OCI-LY7 (cell line): ENCODE results near the gene SLAIN2. TPM values are rescaled to one million over a fixed set of nuclear protein-coding genes. Genes with fewer than 3 reads are reported as not detected.
"Not testable (repeated sequence)": the region's sequence is repeated elsewhere in the genome, so short reads cannot be mapped to it uniquely, and the experiment has no call there.

Experiments used
- BruUV-seq: library from RNA; stranded (reverse); fragments of 400-500 nt; replicated peaks from 2 replicates; lab custom pipeline; 2021; lab: Mats Ljungman, UMichigan
- CTCF ChIA-PET: fragments of 300-600 bp; sonication (Branson Sonifier 250); formaldehyde crosslinking; loops from one replicate; lab custom pipeline; 2022; ENCODE audit warnings: antibody characterized with exemption; ENCODE audit not compliant: unreplicated experiment; lab: Charles Lee
- POLR2A ChIA-PET: fragments of 300-600 bp; sonication (Branson Sonifier 250); formaldehyde crosslinking; loops from one replicate; lab custom pipeline; 2022; ENCODE audit warnings: antibody characterized with exemption; lab: Charles Lee
- DNase-seq: peaks from one replicate; pipeline ENCODE4 v3.0.0-alpha.2; 2015; ENCODE audit warnings: low spot score
- H2AFZ ChIP-seq: fragments of 200-600 bp; sonication (generic), shearing (Covaris generic); 2 replicates; pipeline ENCODE4 v1.6.1; 2014; ENCODE audit warnings: mild to moderate bottlenecking, antibody characterized with exemption, low read length, moderate library complexity
- H3K27ac ChIP-seq: fragments of 200-600 bp; sonication (generic); 2 replicates; pipeline ENCODE4 v1.5.1; 2014; ENCODE audit warnings: mixed run types, low read depth, mild to moderate bottlenecking, moderate library complexity, low read length, inconsistent platforms; ENCODE audit not compliant: poor library complexity, severe bottlenecking
- H3K36me3 ChIP-seq: fragments of 200-600 bp; sonication (generic); 2 replicates; pipeline ENCODE4 v1.6.1; 2014; ENCODE audit warnings: mild to moderate bottlenecking, antibody characterized with exemption, low read length, moderate library complexity, mixed read lengths; ENCODE audit not compliant: insufficient read depth
- H3K4me1 ChIP-seq: fragments of 200-600 bp; sonication (generic); 2 replicates; pipeline ENCODE4 v1.5.1; 2014; ENCODE audit warnings: mild to moderate bottlenecking, low read length; ENCODE audit not compliant: insufficient read depth, poor library complexity, severe bottlenecking
- H3K4me2 ChIP-seq: fragments of 200-600 bp; sonication (generic); 2 replicates; pipeline ENCODE4 v1.6.1; 2014; ENCODE audit warnings: mild to moderate bottlenecking, low read length
- H3K4me3 ChIP-seq: fragments of 200-600 bp; sonication (generic); 2 replicates; pipeline ENCODE4 v1.5.1; 2014; ENCODE audit warnings: mild to moderate bottlenecking, low read depth, low read length; ENCODE audit not compliant: poor library complexity, severe bottlenecking
- H3K79me2 ChIP-seq: fragments of 200-600 bp; sonication (generic); 2 replicates; pipeline ENCODE4 v1.6.1; 2016; ENCODE audit warnings: low read depth, mild to moderate bottlenecking, low read length, moderate library complexity, mixed read lengths; ENCODE audit not compliant: insufficient read depth
- H3K9me2 ChIP-seq: fragments of 200-600 bp; sonication (generic); 2 replicates; pipeline ENCODE4 v1.6.1; 2016; ENCODE audit warnings: mild to moderate bottlenecking, low read length, mixed read lengths; ENCODE audit not compliant: insufficient read depth
- H3K9me3 ChIP-seq: fragments of 200-600 bp; sonication (generic); 2 replicates; pipeline ENCODE4 v1.6.1; 2014; ENCODE audit warnings: mild to moderate bottlenecking, mixed run types, low read length, mixed read lengths
- H4K20me1 ChIP-seq: fragments of 200-600 bp; sonication (generic); 2 replicates; pipeline ENCODE4 v1.6.1; 2014; ENCODE audit warnings: mild to moderate bottlenecking, antibody characterized with exemption, low read length, moderate library complexity, mixed read lengths; ENCODE audit not compliant: insufficient read depth
- EZH2phosphoT487 ChIP-seq: fragments of 200-600 bp; sonication (generic); IDR thresholded peaks from 2 replicates; pipeline ENCODE4 v1.6.1; 2018; ENCODE audit warnings: low read depth, borderline replicate concordance, mild to moderate bottlenecking, mixed run types, antibody characterized with exemption, low read length, moderate library complexity, mixed read lengths
- intact Hi-C: fragments of 100-400 bp; cut with micrococcal nuclease; formaldehyde crosslinking; loops from one replicate; pipeline ENCODE4 v1.10.0; 2022; ENCODE audit not compliant: unreplicated experiment
- total RNA-seq, 2 experiments: library from RNA; depleted of rRNA in 1 of 2; stranded (reverse); fragments of >200 nt in 1 of 2; shearing (Covaris generic) in 1 of 2; gene quantifications; 2 replicates each; pipeline ENCODE4 v1.2.3, GENCODE V29; 2014 to 2022
- TF ChIP-seq, protein P1 (sequence below): fragments of 200-600 bp; sonication (generic); conservative IDR thresholded peaks from 2 replicates; pipeline ENCODE4 v1.5.1; 2014; ENCODE audit warnings: mild to moderate bottlenecking, antibody characterized with exemption, low read length, moderate library complexity, mixed read lengths

SLAIN2 gene
- total RNA-seq, 2 experiments from 2014 or later: 21.1 to 40.2 TPM

DNA sequence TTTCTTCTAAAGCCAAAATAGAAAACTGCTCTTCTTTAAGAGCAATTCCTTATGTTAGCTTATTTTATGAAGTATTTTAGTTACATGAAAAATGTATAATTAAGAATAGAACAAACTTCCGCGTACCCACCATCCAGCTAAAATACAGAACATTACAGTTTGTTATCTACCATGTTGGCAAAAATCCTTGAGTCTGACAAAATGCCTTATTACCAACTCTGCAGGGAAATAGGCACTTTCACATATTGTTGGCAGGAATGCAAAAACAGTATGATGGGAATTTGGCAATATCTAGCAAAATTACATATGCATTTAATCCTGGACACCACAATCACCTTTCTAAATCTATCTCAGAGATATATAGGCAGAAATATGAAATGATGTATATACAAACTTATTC lies 32.4 kb upstream of the SLAIN2 start:
- no peaks in the 10 kb centered on the region for H3K9me3 ChIP-seq
- BruUV-seq: no TSS peak
- no peak overlapping the region for H2AFZ ChIP-seq
- DNase-seq: no peak
- POLR2A ChIA-PET: interaction anchor here (0.7 kb wide), 1 partner anchor 323 kb away, joined by 3 read pairs; no protein-coding TSS in a partner anchor
- CTCF ChIA-PET: no interaction called here
- intact Hi-C loops: no loop called here
- H3K27ac ChIP-seq: no peak overlapping the region
- no peaks in the 10 kb centered on the region for H3K79me2 ChIP-seq
- TF ChIP-seq, protein P1, sequence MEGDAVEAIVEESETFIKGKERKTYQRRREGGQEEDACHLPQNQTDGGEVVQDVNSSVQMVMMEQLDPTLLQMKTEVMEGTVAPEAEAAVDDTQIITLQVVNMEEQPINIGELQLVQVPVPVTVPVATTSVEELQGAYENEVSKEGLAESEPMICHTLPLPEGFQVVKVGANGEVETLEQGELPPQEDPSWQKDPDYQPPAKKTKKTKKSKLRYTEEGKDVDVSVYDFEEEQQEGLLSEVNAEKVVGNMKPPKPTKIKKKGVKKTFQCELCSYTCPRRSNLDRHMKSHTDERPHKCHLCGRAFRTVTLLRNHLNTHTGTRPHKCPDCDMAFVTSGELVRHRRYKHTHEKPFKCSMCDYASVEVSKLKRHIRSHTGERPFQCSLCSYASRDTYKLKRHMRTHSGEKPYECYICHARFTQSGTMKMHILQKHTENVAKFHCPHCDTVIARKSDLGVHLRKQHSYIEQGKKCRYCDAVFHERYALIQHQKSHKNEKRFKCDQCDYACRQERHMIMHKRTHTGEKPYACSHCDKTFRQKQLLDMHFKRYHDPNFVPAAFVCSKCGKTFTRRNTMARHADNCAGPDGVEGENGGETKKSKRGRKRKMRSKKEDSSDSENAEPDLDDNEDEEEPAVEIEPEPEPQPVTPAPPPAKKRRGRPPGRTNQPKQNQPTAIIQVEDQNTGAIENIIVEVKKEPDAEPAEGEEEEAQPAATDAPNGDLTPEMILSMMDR: no peak
- no peak for TF ChIP-seq EZH2phosphoT487
- no peak overlapping the region for H3K4me2 ChIP-seq
- H3K9me2 ChIP-seq: no peaks in the 10 kb centered on the region
- H4K20me1 ChIP-seq: no peaks in the 10 kb centered on the region
- no peak overlapping the region for H3K4me3 ChIP-seq
- H3K36me3 ChIP-seq: no peaks in the 10 kb centered on the region
- no peaks in the 10 kb centered on the region for H3K4me1 ChIP-seq

DNA sequence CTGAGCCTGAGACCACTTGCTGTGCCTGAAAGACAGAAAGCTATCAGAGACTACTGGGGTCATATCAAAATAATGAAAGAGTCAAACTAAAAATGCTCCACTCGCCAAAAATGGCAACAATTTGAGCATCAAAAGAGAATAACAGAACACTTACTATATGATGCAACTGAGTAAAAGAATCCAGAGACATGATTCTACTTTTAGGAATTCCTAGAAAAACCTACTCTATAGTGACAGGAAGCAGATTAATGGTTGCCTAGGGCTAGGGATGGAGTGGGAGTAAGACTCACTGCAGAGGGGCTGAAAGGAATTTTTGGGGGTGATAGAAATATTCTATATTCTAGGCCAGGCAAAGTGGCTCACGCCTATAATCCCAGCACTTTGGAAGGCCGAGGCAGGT lies 29.4 kb upstream of the SLAIN2 start:
- Histone ChIP-seq H3K9me3 (no peaks in the 10 kb centered on the region), H3K27ac (no peak overlapping the region), H3K36me3 (no peaks in the 10 kb centered on the region), H4K20me1 (no peaks in the 10 kb centered on the region), H2AFZ (no peak overlapping the region), H3K4me3 (no peak overlapping the region), H3K4me2 (no peak overlapping the region), H3K4me1 (no peaks in the 10 kb centered on the region), H3K9me2 (no peaks in the 10 kb centered on the region), H3K79me2 (no peaks in the 10 kb centered on the region)
- TF ChIP-seq, protein P1: no peak
- TF ChIP-seq EZH2phosphoT487: no peak
- intact Hi-C loops: loop anchor here (10.0 kb wide), 1 partner anchor 113 kb away; no protein-coding TSS in a partner anchor
- ChIA-PET CTCF (no interaction called here), POLR2A (interaction anchor here (0.5 to 1.1 kb wide), 4 partner anchors 13 to 112 kb away, joined by 3 to 4 read pairs (median 3); partner anchors contain the start of gene SLAIN2)
- no peak for DNase-seq
- no TSS peak for BruUV-seq

DNA sequence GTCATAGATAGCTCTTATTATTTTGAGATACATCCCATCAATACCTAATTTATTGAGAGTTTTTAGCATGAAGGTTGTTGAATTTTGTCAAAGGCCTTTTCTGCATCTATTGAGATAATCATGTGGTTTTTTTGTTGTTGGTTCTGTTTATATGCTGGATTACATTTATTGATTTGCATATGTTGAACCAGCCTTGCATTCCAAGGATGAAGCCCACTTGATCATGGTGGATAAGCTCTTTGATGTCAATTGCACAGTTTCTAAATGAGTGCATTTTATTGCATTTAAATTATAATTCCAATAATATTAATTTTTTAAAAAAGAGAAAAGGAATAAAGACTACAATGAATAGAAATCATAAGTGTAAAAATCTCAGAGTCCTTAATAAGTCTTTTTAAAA lies 26.6 kb upstream of the SLAIN2 start:
- POLR2A ChIA-PET, H3K9me2 ChIP-seq, BruUV-seq, H3K79me2 ChIP-seq, H3K36me3 ChIP-seq, H3K9me3 ChIP-seq, H3K4me3 ChIP-seq, H2AFZ ChIP-seq, H3K27ac ChIP-seq, H3K4me1 ChIP-seq, H3K4me2 ChIP-seq, H4K20me1 ChIP-seq, DNase-seq, CTCF ChIA-PET: not testable (repeated sequence)
- intact Hi-C loops: loop anchor here (5.0 to 10.0 kb wide), 2 partner anchors 110 to 648 kb away; no protein-coding TSS in a partner anchor
